IMR-90 (cell line): ENCODE measurements around the gene TPM2.
A peak's percentile ranks its signal among the peaks of the same experiment; 100 is the strongest.

ENCODE experiments used
- CEBPB ChIP-seq: IDR thresholded peaks from 2 replicates; pipeline ENCODE4 v1.6.1; 2012; ENCODE audit warnings: low read depth, low read length, improper control_type of control experiment
- CHD1 ChIP-seq: IDR thresholded peaks from 2 replicates; pipeline ENCODE4 v1.6.1; 2012; ENCODE audit warnings: low read depth, low read length, improper control_type of control experiment
- CTCF ChIP-seq: conservative IDR thresholded peaks from 2 replicates; pipeline ENCODE4 v1.5.1; 2012; ENCODE audit warnings: mild to moderate bottlenecking, low read depth, low read length, improper control_type of control experiment
- FOS ChIP-seq: fragments of 150-350 bp; IDR thresholded peaks from 2 replicates; pipeline ENCODE4 v1.6.1; 2016; ENCODE audit warnings: low read depth, low read length
- MAFK ChIP-seq: IDR thresholded peaks from 2 replicates; pipeline ENCODE4 v1.6.1; 2012; ENCODE audit warnings: low read depth, low read length, improper control_type of control experiment
- MXI1 ChIP-seq: IDR thresholded peaks from 2 replicates; pipeline ENCODE4 v1.6.1; 2012; ENCODE audit warnings: low read depth, mild to moderate bottlenecking, low read length, moderate library complexity, borderline replicate concordance
- POLR2A ChIP-seq: IDR thresholded peaks from 2 replicates; pipeline ENCODE4 v1.6.1; 2012; ENCODE audit warnings: mild to moderate bottlenecking, low read depth, low read length
- RAD21 ChIP-seq: IDR thresholded peaks from 2 replicates; pipeline ENCODE4 v1.6.1; 2012; ENCODE audit warnings: low read length, improper control_type of control experiment
- RCOR1 ChIP-seq: IDR thresholded peaks from 2 replicates; pipeline ENCODE4 v1.6.1; 2012; ENCODE audit warnings: mild to moderate bottlenecking, low read length, improper control_type of control experiment; ENCODE audit not compliant: insufficient replicate concordance
- RFX5 ChIP-seq: IDR thresholded peaks from 2 replicates; pipeline ENCODE4 v1.8.0; 2012; ENCODE audit warnings: low read depth, mild to moderate bottlenecking, low read length, moderate library complexity
- SMC3 ChIP-seq: fragments of 150-350 bp; IDR thresholded peaks from 2 replicates; pipeline ENCODE4 v1.6.1; 2016; ENCODE audit warnings: low read depth, mild to moderate bottlenecking, antibody characterized with exemption, low read length, moderate library complexity
- USF2 ChIP-seq: fragments of 150-350 bp; IDR thresholded peaks from 2 replicates; pipeline ENCODE4 v1.6.1; 2017; ENCODE audit warnings: mild to moderate bottlenecking, antibody characterized with exemption, low read length, low read depth

- TF ChIP-seq CTCF (no peak), POLR2A (peak; percentile 93), RFX5 (0 out of 2 replicates have a peak, but pooled peaks have one; percentile 29), RCOR1 (peak; percentile 38), FOS (no peak), CHD1 (peak; percentile 47; the same call in 1 of the 2 replicates), RAD21 (no peak), CEBPB (peak; percentile 94), USF2 (no peak), SMC3 (no peak), MAFK (no peak), MXI1 (0 out of 2 replicates have a peak, but pooled peaks have one; percentile 17)
Measured at GRCh38 chr9:35728041-35728971, 38.6 kb upstream of the TPM2 start.
